ENCODE results near the gene KCNJ10. TPM values are rescaled to one million over a fixed set of nuclear protein-coding genes. Genes with fewer than 3 reads are reported as not detected.

The KCNJ10 gene
- total RNA-seq, 1 experiment from 2014 or later: 0.08 TPM

DNA sequence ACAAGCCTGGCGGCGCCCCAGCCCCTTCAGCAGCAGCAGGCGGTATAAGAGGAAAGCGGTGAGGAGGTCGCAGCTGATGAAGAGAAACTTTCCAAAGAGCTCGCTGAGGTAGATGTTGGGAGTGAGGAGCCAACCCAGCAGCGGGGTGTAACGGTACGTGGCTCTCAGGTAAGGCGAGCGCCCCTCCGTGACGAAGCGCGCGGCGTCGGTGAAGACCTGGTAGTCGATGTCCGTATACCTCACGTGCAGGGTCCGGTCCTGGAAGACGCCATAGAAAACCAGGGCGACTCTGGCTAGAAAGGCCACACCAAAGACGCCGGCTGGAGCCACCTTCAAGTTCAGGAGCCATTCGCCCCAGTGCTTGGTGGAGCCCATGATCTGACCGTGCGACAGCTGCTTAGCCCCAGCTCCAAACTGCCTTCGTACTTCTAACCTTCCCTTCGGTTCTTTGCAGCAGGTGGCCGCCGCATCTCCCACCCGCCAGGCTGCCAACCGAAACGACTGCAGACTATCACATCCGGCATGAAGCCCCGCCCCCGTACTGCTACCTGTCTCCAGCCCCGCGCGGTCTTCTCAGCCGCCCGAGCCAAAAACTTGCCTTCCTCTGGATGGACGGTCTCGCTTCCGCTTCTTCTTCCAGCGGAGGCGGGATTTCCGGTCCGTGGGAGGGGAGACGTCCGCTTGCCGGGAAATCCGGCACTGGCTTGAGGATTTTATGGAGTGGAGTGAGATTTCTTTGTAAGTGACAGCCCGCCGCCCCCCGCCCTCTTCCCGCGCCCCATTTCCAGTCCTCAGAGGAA, 38.4 kb downstream of the KCNJ10 start, which contains the start of gene PIGM:
PIGM (minus strand) TSS at position 626 of the 800 bp plus-strand sequence; CDS start at position 375, 251 bp downstream.
- Histone ChIP-seq H3K36me3 (ENCODE audit: control insufficient read depth, insufficient read depth, low read length) (peaks cover 3% of the 10 kb centered on the region), H3K4me1 (ENCODE audit: control insufficient read depth, insufficient read depth, low read length) (peaks cover 6% of the 10 kb centered on the region), H3K27me3 (ENCODE audit: control insufficient read depth, insufficient read depth, low read length) (peaks cover 22% of the 10 kb centered on the region), H3K9me3 (ENCODE audit: control insufficient read depth, insufficient read depth, low read depth, low read length) (no peaks in the 10 kb centered on the region), H3K27ac (ENCODE audit: low read length) (peak within 1 kb of the TSS; percentile 83), H3K4me3 (ENCODE audit: low read depth in 2 of 2, low read length in 2 of 2) (peak within 1 kb of the TSS; percentile 80 to 88)
- BruUV-seq (replicated peaks): TSS peak; percentile 76
- DNase-seq (ENCODE audit: low read depth, low spot score) (peak; percentile 33), ATAC-seq (peak; percentile 99)
- in situ Hi-C loops (cut with HindIII; ENCODE audit: low pct_unique_long_range_greater_than_20kb, low sequenced_read_pairs): no loop called here
- intact Hi-C loops (cut with micrococcal nuclease; ENCODE audit: unreplicated experiment): no loop called here
- peak; percentile 70 for TF ChIP-seq POLR2AphosphoS5 (IDR thresholded peaks at IDR 0.05; ENCODE audit: low read depth, low read length)
- TF ChIP-seq SIN3A (IDR thresholded peaks at IDR 0.05; ENCODE audit: borderline replicate concordance, insufficient read depth, low read depth, low read length): peak; percentile 56; the same call in 1 of the 2 replicates
- TF ChIP-seq, protein P1, sequence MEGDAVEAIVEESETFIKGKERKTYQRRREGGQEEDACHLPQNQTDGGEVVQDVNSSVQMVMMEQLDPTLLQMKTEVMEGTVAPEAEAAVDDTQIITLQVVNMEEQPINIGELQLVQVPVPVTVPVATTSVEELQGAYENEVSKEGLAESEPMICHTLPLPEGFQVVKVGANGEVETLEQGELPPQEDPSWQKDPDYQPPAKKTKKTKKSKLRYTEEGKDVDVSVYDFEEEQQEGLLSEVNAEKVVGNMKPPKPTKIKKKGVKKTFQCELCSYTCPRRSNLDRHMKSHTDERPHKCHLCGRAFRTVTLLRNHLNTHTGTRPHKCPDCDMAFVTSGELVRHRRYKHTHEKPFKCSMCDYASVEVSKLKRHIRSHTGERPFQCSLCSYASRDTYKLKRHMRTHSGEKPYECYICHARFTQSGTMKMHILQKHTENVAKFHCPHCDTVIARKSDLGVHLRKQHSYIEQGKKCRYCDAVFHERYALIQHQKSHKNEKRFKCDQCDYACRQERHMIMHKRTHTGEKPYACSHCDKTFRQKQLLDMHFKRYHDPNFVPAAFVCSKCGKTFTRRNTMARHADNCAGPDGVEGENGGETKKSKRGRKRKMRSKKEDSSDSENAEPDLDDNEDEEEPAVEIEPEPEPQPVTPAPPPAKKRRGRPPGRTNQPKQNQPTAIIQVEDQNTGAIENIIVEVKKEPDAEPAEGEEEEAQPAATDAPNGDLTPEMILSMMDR (IDR thresholded peaks at IDR 0.05): no peak
- peak; percentile 62 for TF ChIP-seq TCF7L2 (IDR thresholded peaks at IDR 0.05; ENCODE audit: low read depth, low read length)
- TF ChIP-seq REST (IDR thresholded peaks at IDR 0.05; ENCODE audit: insufficient read depth in 1 of 2, low read depth in 2 of 2, low read length in 1 of 2): no peak
- ChIA-PET POLR2A (interaction anchor here (0.7 kb wide), 1 partner anchor 1351 kb away, joined by 4 read pairs; no protein-coding TSS in a partner anchor), CTCF (interaction anchor here (0.6 to 1.0 kb wide), 3 partner anchors 24 to 260 kb away, joined by 4 to 5 read pairs (median 4); no protein-coding TSS in a partner anchor)

DNA sequence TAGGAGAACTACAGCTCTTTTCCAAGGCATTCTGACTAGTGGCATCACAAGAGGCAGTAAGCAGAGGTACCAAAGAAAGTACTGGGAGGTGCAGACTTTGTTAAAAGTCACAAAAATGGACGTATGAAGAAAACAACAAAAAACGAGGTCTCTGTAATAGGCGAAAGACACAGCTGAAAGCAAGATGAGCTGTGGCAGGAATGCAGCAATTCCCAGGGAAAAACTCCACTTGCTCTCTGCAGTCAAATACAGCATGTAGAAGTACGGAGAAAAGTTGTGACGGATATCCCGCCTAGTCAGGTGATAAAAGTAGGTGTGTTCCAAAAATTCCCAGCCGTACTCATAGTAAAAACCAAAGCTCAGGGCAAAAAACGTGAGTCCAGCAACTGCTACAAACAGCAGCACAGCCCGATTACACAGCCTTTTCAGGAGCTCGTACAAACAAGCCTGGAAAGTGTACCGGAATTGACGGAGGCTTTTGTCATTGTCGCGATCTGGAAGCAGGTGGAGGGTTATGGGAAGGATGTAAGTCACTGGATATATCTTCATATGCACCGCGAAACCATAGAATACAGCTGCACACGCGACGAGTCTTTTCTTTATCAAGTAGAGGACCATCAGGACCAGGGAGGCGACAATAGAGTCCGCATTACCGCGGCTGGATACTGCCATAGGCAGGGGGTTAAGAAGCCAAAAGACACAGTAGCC, 39.1 kb downstream of the KCNJ10 start:
- ChIA-PET POLR2A (no interaction called here), CTCF (interaction anchor here (0.6 kb wide), 1 partner anchor 25 kb away, joined by 4 read pairs; no protein-coding TSS in a partner anchor)
- DNase-seq (ENCODE audit: low read depth, low spot score) (no peak), ATAC-seq (peak; percentile 47)
- H3K4me3 ChIP-seq (ENCODE audit: low read depth in 2 of 2, low read length in 2 of 2): peak overlapping the region; percentile 80 to 88
- intact Hi-C loops (cut with micrococcal nuclease; ENCODE audit: unreplicated experiment) (no loop called here), in situ Hi-C loops (cut with HindIII; ENCODE audit: low pct_unique_long_range_greater_than_20kb, low sequenced_read_pairs) (no loop called here)
- H3K9me3 ChIP-seq (ENCODE audit: control insufficient read depth, insufficient read depth, low read depth, low read length): no peaks in the 10 kb centered on the region
- BruUV-seq (replicated peaks): no TSS peak
- H3K27ac ChIP-seq (ENCODE audit: low read length): peak overlapping the region; percentile 83
- peaks cover 6% of the 10 kb centered on the region for H3K4me1 ChIP-seq (ENCODE audit: control insufficient read depth, insufficient read depth, low read length)
- TF ChIP-seq, protein P1 (IDR thresholded peaks at IDR 0.05): no peak
- TF ChIP-seq POLR2AphosphoS5 (IDR thresholded peaks at IDR 0.05; ENCODE audit: low read depth, low read length) (no peak), TCF7L2 (IDR thresholded peaks at IDR 0.05; ENCODE audit: low read depth, low read length) (no peak)
- H3K27me3 ChIP-seq (ENCODE audit: control insufficient read depth, insufficient read depth, low read length): peaks cover 17% of the 10 kb centered on the region
- H3K36me3 ChIP-seq (ENCODE audit: control insufficient read depth, insufficient read depth, low read length): peaks cover 3% of the 10 kb centered on the region
